OCI-LY7 (cell line): ENCODE results near the gene RMND1. TPM values are rescaled to one million over a fixed set of nuclear protein-coding genes. Genes with fewer than 3 reads are reported as not detected.
A peak's percentile ranks its signal among the peaks of the same experiment; 100 is the strongest.

Source experiments
- BruUV-seq: library from RNA; stranded (reverse); fragments of 400-500 nt; replicated peaks from 2 replicates; lab custom pipeline; 2021; lab: Mats Ljungman, UMichigan
- CTCF ChIA-PET: fragments of 300-600 bp; sonication (Branson Sonifier 250); formaldehyde crosslinking; loops from one replicate; lab custom pipeline; 2022; ENCODE audit warnings: antibody characterized with exemption; ENCODE audit not compliant: unreplicated experiment; lab: Charles Lee
- POLR2A ChIA-PET: fragments of 300-600 bp; sonication (Branson Sonifier 250); formaldehyde crosslinking; loops from one replicate; lab custom pipeline; 2022; ENCODE audit warnings: antibody characterized with exemption; lab: Charles Lee
- DNase-seq: peaks from one replicate; pipeline ENCODE4 v3.0.0-alpha.2; 2015; ENCODE audit warnings: low spot score
- H2AFZ ChIP-seq: fragments of 200-600 bp; sonication (generic), shearing (Covaris generic); 2 replicates; pipeline ENCODE4 v1.6.1; 2014; ENCODE audit warnings: mild to moderate bottlenecking, antibody characterized with exemption, low read length, moderate library complexity
- H3K27ac ChIP-seq: fragments of 200-600 bp; sonication (generic); 2 replicates; pipeline ENCODE4 v1.5.1; 2014; ENCODE audit warnings: mixed run types, low read depth, mild to moderate bottlenecking, moderate library complexity, low read length, inconsistent platforms; ENCODE audit not compliant: poor library complexity, severe bottlenecking
- H3K36me3 ChIP-seq: fragments of 200-600 bp; sonication (generic); 2 replicates; pipeline ENCODE4 v1.6.1; 2014; ENCODE audit warnings: mild to moderate bottlenecking, antibody characterized with exemption, low read length, moderate library complexity, mixed read lengths; ENCODE audit not compliant: insufficient read depth
- H3K4me1 ChIP-seq: fragments of 200-600 bp; sonication (generic); 2 replicates; pipeline ENCODE4 v1.5.1; 2014; ENCODE audit warnings: mild to moderate bottlenecking, low read length; ENCODE audit not compliant: insufficient read depth, poor library complexity, severe bottlenecking
- H3K4me2 ChIP-seq: fragments of 200-600 bp; sonication (generic); 2 replicates; pipeline ENCODE4 v1.6.1; 2014; ENCODE audit warnings: mild to moderate bottlenecking, low read length
- H3K4me3 ChIP-seq: fragments of 200-600 bp; sonication (generic); 2 replicates; pipeline ENCODE4 v1.5.1; 2014; ENCODE audit warnings: mild to moderate bottlenecking, low read depth, low read length; ENCODE audit not compliant: poor library complexity, severe bottlenecking
- H3K79me2 ChIP-seq: fragments of 200-600 bp; sonication (generic); 2 replicates; pipeline ENCODE4 v1.6.1; 2016; ENCODE audit warnings: low read depth, mild to moderate bottlenecking, low read length, moderate library complexity, mixed read lengths; ENCODE audit not compliant: insufficient read depth
- H3K9me2 ChIP-seq: fragments of 200-600 bp; sonication (generic); 2 replicates; pipeline ENCODE4 v1.6.1; 2016; ENCODE audit warnings: mild to moderate bottlenecking, low read length, mixed read lengths; ENCODE audit not compliant: insufficient read depth
- H3K9me3 ChIP-seq: fragments of 200-600 bp; sonication (generic); 2 replicates; pipeline ENCODE4 v1.6.1; 2014; ENCODE audit warnings: mild to moderate bottlenecking, mixed run types, low read length, mixed read lengths
- H4K20me1 ChIP-seq: fragments of 200-600 bp; sonication (generic); 2 replicates; pipeline ENCODE4 v1.6.1; 2014; ENCODE audit warnings: mild to moderate bottlenecking, antibody characterized with exemption, low read length, moderate library complexity, mixed read lengths; ENCODE audit not compliant: insufficient read depth
- CTCF ChIP-seq: fragments of 200-600 bp; sonication (generic); conservative IDR thresholded peaks from 2 replicates; pipeline ENCODE4 v1.5.1; 2014; ENCODE audit warnings: mild to moderate bottlenecking, antibody characterized with exemption, low read length, moderate library complexity, mixed read lengths
- EZH2phosphoT487 ChIP-seq: fragments of 200-600 bp; sonication (generic); IDR thresholded peaks from 2 replicates; pipeline ENCODE4 v1.6.1; 2018; ENCODE audit warnings: low read depth, borderline replicate concordance, mild to moderate bottlenecking, mixed run types, antibody characterized with exemption, low read length, moderate library complexity, mixed read lengths
- intact Hi-C: fragments of 100-400 bp; cut with micrococcal nuclease; formaldehyde crosslinking; loops from one replicate; pipeline ENCODE4 v1.10.0; 2022; ENCODE audit not compliant: unreplicated experiment
- total RNA-seq, 2 experiments: library from RNA; depleted of rRNA in 1 of 2; stranded (reverse); fragments of >200 nt in 1 of 2; shearing (Covaris generic) in 1 of 2; gene quantifications; 2 replicates each; pipeline ENCODE4 v1.2.3, GENCODE V29; 2014 to 2022

RMND1 gene
- total RNA-seq, 2 experiments from 2014 or later = 21.2 to 22.3 TPM

GRCh38 chr6:151483994-151484393 is 32.1 kb upstream of the RMND1 start:
- no peak overlapping the region for H3K27ac ChIP-seq
- ChIA-PET POLR2A (no interaction called here), CTCF (interaction anchor here (0.6 kb wide), 1 partner anchor 674 kb away, joined by 4 read pairs; no protein-coding TSS in a partner anchor)
- H4K20me1 ChIP-seq = no peaks in the 10 kb centered on the region
- H3K4me3 ChIP-seq = no peak overlapping the region
- no peak overlapping the region for H2AFZ ChIP-seq
- no peaks in the 10 kb centered on the region for H3K79me2 ChIP-seq
- no peaks in the 10 kb centered on the region for H3K36me3 ChIP-seq
- intact Hi-C loops = no loop called here
- peaks cover 10% of the 10 kb centered on the region for H3K4me1 ChIP-seq
- H3K4me2 ChIP-seq = no peak overlapping the region
- BruUV-seq = no TSS peak
- H3K9me2 ChIP-seq = no peaks in the 10 kb centered on the region
- no peaks in the 10 kb centered on the region for H3K9me3 ChIP-seq
- DNase-seq = no peak
- TF ChIP-seq EZH2phosphoT487 (no peak), CTCF (no peak)

DNA sequence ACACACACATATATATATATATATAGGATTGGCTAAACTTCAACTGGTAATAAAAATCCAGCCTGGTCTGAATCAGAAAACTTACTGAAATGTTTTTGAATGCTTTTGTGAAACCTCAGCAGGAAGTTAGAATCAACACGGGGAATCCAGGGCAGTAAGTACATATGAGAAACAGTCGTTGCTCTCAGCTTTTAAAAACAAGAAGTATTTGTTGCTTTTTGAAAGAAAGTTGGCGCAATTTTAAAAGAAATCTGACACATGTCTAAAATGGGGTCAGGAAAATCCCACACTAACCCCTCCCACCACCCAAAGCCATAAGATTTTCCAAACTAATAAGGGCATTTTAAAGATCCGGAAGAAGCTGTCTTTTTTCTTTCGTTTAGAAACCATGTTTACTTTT is 30.4 kb upstream of the RMND1 start:
- peaks cover 10% of the 10 kb centered on the region for H3K4me1 ChIP-seq
- H3K4me2 ChIP-seq = no peak overlapping the region
- POLR2A ChIA-PET = interaction anchor here (1.0 to 1.4 kb wide), 4 partner anchors 9 to 30 kb away, joined by 3 to 4 read pairs (median 4); partner anchors contain the start of gene RMND1
- H3K9me2 ChIP-seq = no peaks in the 10 kb centered on the region
- no TSS peak for BruUV-seq
- no peaks in the 10 kb centered on the region for H3K36me3 ChIP-seq
- TF ChIP-seq EZH2phosphoT487 = no peak
- no peak for TF ChIP-seq CTCF
- CTCF ChIA-PET = no interaction called here
- no peak overlapping the region for H3K27ac ChIP-seq
- H3K9me3 ChIP-seq = no peaks in the 10 kb centered on the region
- peak; percentile 11 for DNase-seq
- intact Hi-C loops = no loop called here
- no peaks in the 10 kb centered on the region for H3K79me2 ChIP-seq
- no peak overlapping the region for H3K4me3 ChIP-seq
- H2AFZ ChIP-seq = peak overlapping the region; percentile 60; the same call in 1 of the 2 replicates
- no peaks in the 10 kb centered on the region for H4K20me1 ChIP-seq

GRCh38 chr6:151481786-151482185 is 29.9 kb upstream of the RMND1 start:
- no peaks in the 10 kb centered on the region for H4K20me1 ChIP-seq
- H3K4me3 ChIP-seq = no peak overlapping the region
- no peaks in the 10 kb centered on the region for H3K36me3 ChIP-seq
- BruUV-seq = no TSS peak
- H3K9me3 ChIP-seq = no peaks in the 10 kb centered on the region
- no peaks in the 10 kb centered on the region for H3K9me2 ChIP-seq
- ChIA-PET POLR2A (interaction anchor here (1.0 to 1.4 kb wide), 4 partner anchors 9 to 30 kb away, joined by 3 to 4 read pairs (median 4); partner anchors contain the start of gene RMND1), CTCF (no interaction called here)
- peak overlapping the region; percentile 94 for H2AFZ ChIP-seq
- intact Hi-C loops = no loop called here
- no peaks in the 10 kb centered on the region for H3K79me2 ChIP-seq
- peak overlapping the region; percentile 21; the same call in 1 of the 2 replicates for H3K4me2 ChIP-seq
- H3K4me1 ChIP-seq = peaks cover 10% of the 10 kb centered on the region
- H3K27ac ChIP-seq = no peak overlapping the region
- TF ChIP-seq EZH2phosphoT487 = no peak
- no peak for TF ChIP-seq CTCF
- peak; percentile 27 for DNase-seq
